ENCODE results near the gene AMFR. TPM values are rescaled to one million over a fixed set of nuclear protein-coding genes. Genes with fewer than 3 reads are reported as not detected.

AMFR gene
- total and polyA plus RNA-seq, 10 of the 15 experiments (the other 5 are each of a cell fraction or from before 2014, with no cell fraction given), result 8.2 to 67.6 (median 28.1) TPM

- no peaks in the 10 kb centered on the region for H3K27me3 ChIP-seq (replicated peaks in 1 of 2; ENCODE audit: control insufficient read depth in 2 of 2, insufficient read depth in 2 of 2, low read length in 1 of 2)
- POLR2A ChIA-PET, result no interaction called here
- H3K9me3 ChIP-seq (replicated peaks; ENCODE audit: control insufficient read depth, insufficient read depth, low read length), result no peaks in the 10 kb centered on the region
- H3K27ac ChIP-seq (ENCODE audit: control insufficient read depth, insufficient read depth), result no peak overlapping the region
- 100% methylated on average over 4 of the region's 4 CpGs for WGBS (ENCODE audit: insufficient coverage, insufficient replicate concordance, low lambda C conversion rate, missing lambda C conversion rate)
- TF ChIP-seq ZZZ3 (IDR thresholded peaks at IDR 0.05; ENCODE audit: control insufficient read depth, insufficient read length, low read depth), result no peak
- no peak for TF ChIP-seq SREBF2 (IDR thresholded peaks at IDR 0.05; ENCODE audit: low read length)
- no peak for TF ChIP-seq NFYB (IDR thresholded peaks at IDR 0.05; ENCODE audit: insufficient read depth, low read depth, low read length)
- TF ChIP-seq STAT1 (conservative IDR thresholded peaks at IDR 0.05), result no peak
- TF ChIP-seq FOXK2 (IDR thresholded peaks at IDR 0.05), result no peak
- no peak for TF ChIP-seq LARP7 (IDR thresholded peaks at IDR 0.05)
- TF ChIP-seq ZBED1 (IDR thresholded peaks at IDR 0.05; ENCODE audit: borderline replicate concordance), result no peak
- TF ChIP-seq TCF12 (IDR thresholded peaks at IDR 0.05; ENCODE audit: low read depth, low read length), result no peak
- TF ChIP-seq, protein P1, sequence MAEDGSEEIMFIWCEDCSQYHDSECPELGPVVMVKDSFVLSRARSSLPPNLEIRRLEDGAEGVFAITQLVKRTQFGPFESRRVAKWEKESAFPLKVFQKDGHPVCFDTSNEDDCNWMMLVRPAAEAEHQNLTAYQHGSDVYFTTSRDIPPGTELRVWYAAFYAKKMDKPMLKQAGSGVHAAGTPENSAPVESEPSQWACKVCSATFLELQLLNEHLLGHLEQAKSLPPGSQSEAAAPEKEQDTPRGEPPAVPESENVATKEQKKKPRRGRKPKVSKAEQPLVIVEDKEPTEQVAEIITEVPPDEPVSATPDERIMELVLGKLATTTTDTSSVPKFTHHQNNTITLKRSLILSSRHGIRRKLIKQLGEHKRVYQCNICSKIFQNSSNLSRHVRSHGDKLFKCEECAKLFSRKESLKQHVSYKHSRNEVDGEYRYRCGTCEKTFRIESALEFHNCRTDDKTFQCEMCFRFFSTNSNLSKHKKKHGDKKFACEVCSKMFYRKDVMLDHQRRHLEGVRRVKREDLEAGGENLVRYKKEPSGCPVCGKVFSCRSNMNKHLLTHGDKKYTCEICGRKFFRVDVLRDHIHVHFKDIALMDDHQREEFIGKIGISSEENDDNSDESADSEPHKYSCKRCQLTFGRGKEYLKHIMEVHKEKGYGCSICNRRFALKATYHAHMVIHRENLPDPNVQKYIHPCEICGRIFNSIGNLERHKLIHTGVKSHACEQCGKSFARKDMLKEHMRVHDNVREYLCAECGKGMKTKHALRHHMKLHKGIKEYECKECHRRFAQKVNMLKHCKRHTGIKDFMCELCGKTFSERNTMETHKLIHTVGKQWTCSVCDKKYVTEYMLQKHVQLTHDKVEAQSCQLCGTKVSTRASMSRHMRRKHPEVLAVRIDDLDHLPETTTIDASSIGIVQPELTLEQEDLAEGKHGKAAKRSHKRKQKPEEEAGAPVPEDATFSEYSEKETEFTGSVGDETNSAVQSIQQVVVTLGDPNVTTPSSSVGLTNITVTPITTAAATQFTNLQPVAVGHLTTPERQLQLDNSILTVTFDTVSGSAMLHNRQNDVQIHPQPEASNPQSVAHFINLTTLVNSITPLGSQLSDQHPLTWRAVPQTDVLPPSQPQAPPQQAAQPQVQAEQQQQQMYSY (CRISPR knock-in tag; IDR thresholded peaks at IDR 0.05), result no peak
- no peak for TF ChIP-seq CBFB (IDR thresholded peaks at IDR 0.05; ENCODE audit: low read depth)
- no peak for TF ChIP-seq EGR1 (IDR thresholded peaks at IDR 0.05; ENCODE audit: borderline replicate concordance in 1 of 2, low read depth in 2 of 2, low read length in 2 of 2)
- TF ChIP-seq RBBP5 (conservative IDR thresholded peaks at IDR 0.05), result no peak
- TF ChIP-seq SUZ12 (IDR thresholded peaks at IDR 0.05; ENCODE audit: unreplicated experiment), result no peak
- intact Hi-C loops (cut with micrococcal nuclease; ENCODE audit: unreplicated experiment) (no loop called here), in situ Hi-C loops (cut with MboI) (no loop called here)
- no peak overlapping the region for H3K4me3 ChIP-seq
- DNase-seq (ENCODE audit: low read depth, low spot score), result no peak
- no peaks in the 10 kb centered on the region for H3K4me1 ChIP-seq (ENCODE audit: control insufficient read depth, insufficient read depth, low read length)
- SMC1A ChIA-PET (ENCODE audit: uncharacterized antibody, unreplicated experiment), result no interaction called here
- H2AFZ ChIP-seq (ENCODE audit: control insufficient read depth, low read depth, low read length), result no peak overlapping the region
- no peak overlapping the region for H3K4me2 ChIP-seq (ENCODE audit: control insufficient read depth, insufficient read depth)
- no peak for ATAC-seq
- BruUV-seq (replicated peaks), result no TSS peak
- CTCF ChIA-PET, result no interaction called here
- H3K9ac ChIP-seq (ENCODE audit: control insufficient read depth, insufficient read depth, low read length), result no peak overlapping the region
- H3K79me2 ChIP-seq (ENCODE audit: control insufficient read depth, insufficient read depth, low read length), result no peaks in the 10 kb centered on the region; the same call in none of the 2 replicates
- FAIRE-seq, result no peak
- RAD21 ChIA-PET (ENCODE audit: unreplicated experiment), result no interaction called here
- H4K20me1 ChIP-seq (ENCODE audit: control insufficient read depth, insufficient read depth), result no peaks in the 10 kb centered on the region
- H3K36me3 ChIP-seq (ENCODE audit: control insufficient read depth in 2 of 2, insufficient read depth in 2 of 2, low read length in 1 of 2), result peaks cover 8 to 24% of the 10 kb centered on the region in 2 experiments
Measured at GRCh38 chr16:56373003-56373402, 52.3 kb downstream of the AMFR start.

Measured in GM12878 (cell line).